Spinal cord (tissue), 10 donors: Measurements from ENCODE around the gene DOCK7. TPM values are rescaled to one million over a fixed set of nuclear protein-coding genes. Genes with fewer than 3 reads are reported as not detected.
"Not testable (repeated sequence)": the region's sequence is repeated elsewhere in the genome, so short reads cannot be mapped to it uniquely, and the experiment has no call there.

ENCODE experiments used
- DNase-seq, 6 donors: peaks; one replicate each; pipeline versions ENCODE4 v3.0.0 to v3.0.0-alpha.2; 2013 to 2015; ENCODE audit warnings: low spot score in 6 of 6, low read depth in 4 of 6
- H3K27ac ChIP-seq: one replicate; pipeline ENCODE4 v1.5.1; 2013; ENCODE audit warnings: low read depth, low read length, control low read depth
- H3K27me3 ChIP-seq: one replicate; pipeline ENCODE4 v1.6.1; 2013; ENCODE audit warnings: low read length; ENCODE audit not compliant: control insufficient read depth, insufficient read depth
- H3K36me3 ChIP-seq: one replicate; pipeline ENCODE4 v1.6.1; 2013; ENCODE audit warnings: low read length; ENCODE audit not compliant: control insufficient read depth, insufficient read depth
- H3K4me1 ChIP-seq: one replicate; pipeline ENCODE4 v1.6.1; 2013; ENCODE audit warnings: low read length; ENCODE audit not compliant: control insufficient read depth, insufficient read depth
- H3K4me3 ChIP-seq: one replicate; pipeline ENCODE4 v1.5.1; 2013; ENCODE audit warnings: low read depth, low read length, control low read depth
- H3K9me3 ChIP-seq: one replicate; pipeline ENCODE4 v1.6.1; 2013; ENCODE audit warnings: low read length; ENCODE audit not compliant: control insufficient read depth, insufficient read depth
- WGBS: methylation state at CpG from one replicate; pipeline ENCODE4 v1.1.5; 2013; ENCODE audit warnings: missing lambda C conversion rate; ENCODE audit not compliant: insufficient coverage; 5-methylcytosine and 5-hydroxymethylcytosine counted together
- polyA plus RNA-seq, 2 donors: library from polyadenylated mRNA; unstranded; fragments of 120-200 nt; gene quantifications; one replicate each; pipeline ENCODE4 v1.2.1, GENCODE V29; 2013; ENCODE audit not compliant: insufficient read length in 2 of 2
- total RNA-seq, 2 donors: library from RNA; depleted of rRNA in 1 of 2; stranded (reverse); fragments of 120-200 nt in 1 of 2; fragments of >200 nt in 1 of 2; gene quantifications; one replicate each; pipeline versions ENCODE4 v1.2.3 to v1.2.4, GENCODE V29; 2013 to 2014
- donor health status: healthy.

The DOCK7 gene
- total and polyA plus RNA-seq, 4 donors, result 42.3 to 158 (median 67.4) TPM

GRCh38 chr1:62677822-62678221 is 10.4 kb downstream of the DOCK7 start:
- not testable (repeated sequence) for DNase-seq

GRCh38 chr1:62676611-62677356 is 11.4 kb downstream of the DOCK7 start:
- no peak for DNase-seq
- no peaks in the 10 kb centered on the region for H3K4me1 ChIP-seq
- no peaks in the 10 kb centered on the region for H3K36me3 ChIP-seq
- WGBS, result 100% methylated on average over 2 of the region's 2 CpGs
- no peaks in the 10 kb centered on the region for H3K27me3 ChIP-seq
- no peaks in the 10 kb centered on the region for H3K9me3 ChIP-seq
- no peak overlapping the region for H3K27ac ChIP-seq
- no peak overlapping the region for H3K4me3 ChIP-seq

More at GRCh38 chr1:62677822-62678221, 10.4 kb downstream of the DOCK7 start:
- WGBS, result no CpG with 5 or more reads among the region's 2 CpGs
- H3K4me3 ChIP-seq, H3K9me3 ChIP-seq, H3K4me1 ChIP-seq, H3K27me3 ChIP-seq, H3K36me3 ChIP-seq, H3K27ac ChIP-seq: not testable (repeated sequence)

DNA sequence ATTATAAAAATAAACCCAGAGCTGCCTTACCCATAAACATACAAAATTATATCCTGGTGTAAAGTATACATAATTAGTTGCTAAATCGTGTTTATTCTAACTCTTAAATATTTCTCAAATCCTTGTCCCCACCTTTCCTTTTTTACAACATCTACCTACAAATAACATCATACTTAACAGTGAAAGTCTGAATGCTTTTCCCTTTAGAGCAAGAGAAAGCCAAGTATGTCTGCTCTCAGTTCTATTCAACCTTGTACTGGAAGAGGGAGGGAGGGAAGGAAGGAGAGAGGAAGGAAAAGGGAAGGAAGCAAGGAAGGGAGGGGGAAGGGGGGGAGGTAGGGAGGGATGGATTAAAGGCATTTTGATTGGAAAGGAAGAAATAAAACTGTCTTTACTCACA is 14.6 kb downstream of the DOCK7 start:
- no peak for DNase-seq
- no CpG with 5 or more reads among the region's 1 CpG for WGBS
- no peak overlapping the region for H3K4me3 ChIP-seq

GRCh38 chr1:62672029-62672428 is 16.2 kb downstream of the DOCK7 start:
- no CpG with 5 or more reads among the region's 1 CpG for WGBS
- Histone ChIP-seq H3K4me1 (no peaks in the 10 kb centered on the region), H3K27me3 (no peaks in the 10 kb centered on the region), H3K36me3 (no peaks in the 10 kb centered on the region), H3K9me3 (no peaks in the 10 kb centered on the region), H3K4me3 (no peak overlapping the region), H3K27ac (no peak overlapping the region)
- DNase-seq, result no peak

More for the DNA sequence above, 14.6 kb downstream of the DOCK7 start:
- H3K36me3 ChIP-seq, result no peaks in the 10 kb centered on the region
- no peak overlapping the region for H3K27ac ChIP-seq
- H3K27me3 ChIP-seq, result no peaks in the 10 kb centered on the region
- H3K9me3 ChIP-seq, result no peaks in the 10 kb centered on the region
- no peaks in the 10 kb centered on the region for H3K4me1 ChIP-seq

DNA sequence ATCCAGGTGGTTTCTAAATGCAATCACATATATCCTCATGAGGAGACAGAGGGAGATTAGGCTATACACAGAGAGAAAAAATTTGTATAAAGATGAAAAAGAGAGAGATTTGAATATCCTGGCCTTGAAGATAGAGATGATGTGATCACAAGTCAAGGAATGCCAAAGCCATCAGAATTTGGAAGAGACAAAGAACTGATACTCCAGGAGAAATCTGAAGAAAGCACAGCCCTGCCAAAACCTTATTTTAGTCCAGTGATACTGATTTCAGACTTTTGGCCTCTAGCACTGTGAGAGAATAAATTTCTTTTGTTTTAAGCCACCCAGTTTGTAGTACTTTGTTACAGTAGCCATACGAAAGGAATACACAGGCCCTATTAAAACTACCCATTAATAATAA is 33.4 kb downstream of the DOCK7 start:
- H3K36me3 ChIP-seq, result no peaks in the 10 kb centered on the region
- DNase-seq, result peak in 1 of 6 donors; percentile 6
- no CpG with 5 or more reads among the region's 1 CpG for WGBS
- H3K27ac ChIP-seq, result no peak overlapping the region
- H3K27me3 ChIP-seq, result no peaks in the 10 kb centered on the region
- H3K4me3 ChIP-seq, result no peak overlapping the region
- no peaks in the 10 kb centered on the region for H3K9me3 ChIP-seq
- H3K4me1 ChIP-seq, result no peaks in the 10 kb centered on the region

DNA sequence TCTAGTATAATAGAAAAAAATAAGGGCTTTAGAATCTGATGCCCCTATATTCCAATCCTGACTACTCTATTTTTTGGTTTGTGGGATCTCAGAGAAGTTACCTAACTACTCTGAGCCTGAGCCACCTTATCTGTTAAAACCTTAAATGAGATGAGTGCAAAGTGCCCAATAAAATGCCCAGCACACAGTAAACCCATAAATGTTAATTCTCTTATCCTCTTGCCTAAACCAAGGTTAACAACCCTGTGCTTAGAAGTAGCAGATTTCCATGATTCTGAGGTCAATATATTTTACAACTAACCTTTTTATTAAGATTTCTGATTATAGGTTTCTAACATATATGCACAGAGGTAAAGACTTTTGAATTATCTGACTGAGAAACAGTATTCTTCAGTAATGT is 35.8 kb downstream of the DOCK7 start:
- H3K9me3 ChIP-seq, result no peaks in the 10 kb centered on the region
- no peaks in the 10 kb centered on the region for H3K27me3 ChIP-seq
- no peaks in the 10 kb centered on the region for H3K4me1 ChIP-seq
- H3K27ac ChIP-seq, result no peak overlapping the region
- no peak for DNase-seq
- no peak overlapping the region for H3K4me3 ChIP-seq
- H3K36me3 ChIP-seq, result no peaks in the 10 kb centered on the region

DNA sequence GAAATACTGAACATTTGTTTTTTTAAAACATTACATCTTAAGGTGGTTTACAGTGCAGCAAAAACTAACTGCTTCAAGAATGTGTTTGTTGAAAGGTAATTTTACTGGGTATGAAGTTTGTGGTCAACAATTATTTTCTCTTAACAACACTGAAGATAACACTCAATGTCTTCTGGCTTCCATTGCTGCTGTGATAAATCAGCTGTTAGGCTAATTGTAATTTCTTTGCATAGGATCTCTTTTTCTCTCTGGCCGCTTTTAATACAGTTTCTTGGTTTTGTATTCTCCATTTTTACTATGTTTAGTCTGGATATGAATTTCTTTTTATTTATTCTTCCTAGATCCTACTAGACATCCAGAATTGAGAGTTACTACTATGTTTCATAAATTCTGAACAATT is 44.9 kb downstream of the DOCK7 start:
- no peak overlapping the region for H3K27ac ChIP-seq
- H3K4me3 ChIP-seq, result no peak overlapping the region
- H3K9me3 ChIP-seq, result no peaks in the 10 kb centered on the region
- H3K36me3 ChIP-seq, result peaks cover 14% of the 10 kb centered on the region
- no peaks in the 10 kb centered on the region for H3K4me1 ChIP-seq
- DNase-seq, result no peak
- H3K27me3 ChIP-seq, result no peaks in the 10 kb centered on the region
- no CpG with 5 or more reads among the region's 1 CpG for WGBS

- Histone ChIP-seq H3K4me1 (no peaks in the 10 kb centered on the region), H3K36me3 (peaks cover 22% of the 10 kb centered on the region), H3K4me3 (no peak overlapping the region), H3K9me3 (no peaks in the 10 kb centered on the region), H3K27me3 (no peaks in the 10 kb centered on the region), H3K27ac (no peak overlapping the region)
- DNase-seq, result no peak
- whole genome bisulfite sequencing, result 100% methylated on average over 2 of the region's 6 CpGs
These were observed 50.6 kb downstream of the DOCK7 start for GRCh38 chr1:62637392-62638105.

DNA sequence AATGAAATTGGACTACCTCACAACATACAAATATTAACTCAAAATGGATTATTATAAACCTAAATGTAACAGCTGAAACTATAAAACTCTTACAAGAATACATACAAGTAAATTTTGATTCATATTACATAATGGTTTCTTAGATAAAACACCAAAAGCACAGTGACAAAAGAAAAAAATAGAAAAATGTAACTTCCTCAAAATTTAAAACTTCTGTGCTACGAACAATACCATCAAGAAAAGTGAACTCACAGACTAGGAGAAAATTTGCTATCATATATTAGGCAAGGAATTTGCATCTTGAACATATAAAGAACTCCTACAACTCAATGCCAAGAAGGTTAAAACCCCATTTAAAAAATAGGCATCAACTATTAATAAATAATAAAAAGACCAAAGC is 59.7 kb downstream of the DOCK7 start:
- Histone ChIP-seq H3K4me1 (no peaks in the 10 kb centered on the region), H3K36me3 (peaks cover 9% of the 10 kb centered on the region), H3K9me3 (no peaks in the 10 kb centered on the region), H3K27ac (no peak overlapping the region), H3K27me3 (no peaks in the 10 kb centered on the region), H3K4me3 (no peak overlapping the region)
- no peak for DNase-seq
- WGBS, result no CpG with 5 or more reads among the region's 1 CpG

DNA sequence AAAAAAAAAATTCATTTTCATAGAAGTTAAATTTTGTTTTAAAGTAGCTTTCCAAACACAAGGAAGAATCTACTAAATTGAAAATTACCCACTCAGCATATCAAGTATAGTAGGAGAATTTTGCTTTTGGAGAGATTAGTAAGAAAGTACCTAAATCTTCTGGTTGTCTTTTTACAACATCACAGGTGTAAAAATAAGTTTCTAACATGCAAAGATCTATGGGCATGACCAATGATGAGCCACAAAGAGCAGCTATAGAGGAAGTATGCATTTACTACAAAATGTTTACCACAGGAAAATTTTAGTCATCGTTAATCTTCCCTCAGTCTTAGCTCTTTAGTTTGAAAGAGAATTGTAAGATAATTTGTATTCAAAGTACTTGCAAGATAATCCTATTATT is 62.8 kb downstream of the DOCK7 start:
- no peaks in the 10 kb centered on the region for H3K9me3 ChIP-seq
- no peak for DNase-seq
- peaks cover 8% of the 10 kb centered on the region for H3K36me3 ChIP-seq
- H3K4me3 ChIP-seq, result no peak overlapping the region
- H3K4me1 ChIP-seq, result no peaks in the 10 kb centered on the region
- H3K27me3 ChIP-seq, result no peaks in the 10 kb centered on the region
- no CpG with 5 or more reads among the region's 1 CpG for WGBS
- H3K27ac ChIP-seq, result no peak overlapping the region
